Hepatocyte (in vitro differentiated cells): ENCODE measurements around the gene SIAH3. TPM values are rescaled to one million over a fixed set of nuclear protein-coding genes. Genes with fewer than 3 reads are reported as not detected.

ENCODE experiments used
- DNase-seq: peaks from one replicate; pipeline ENCODE4 v3.0.0-alpha.2; 2016; ENCODE audit warnings: low spot score
- H2AFZ ChIP-seq: fragments of 200-600 bp; sonication (generic); 2 replicates; pipeline ENCODE4 v1.6.0; 2016; ENCODE audit warnings: antibody characterized with exemption, mild to moderate bottlenecking
- H3K27ac ChIP-seq: fragments of 200-600 bp; sonication (generic); 2 replicates; pipeline ENCODE4 v1.5.1; 2016; ENCODE audit warnings: mild to moderate bottlenecking
- H3K27me3 ChIP-seq: fragments of 200-600 bp; sonication (generic); 2 replicates; pipeline ENCODE4 v1.6.1; 2016
- H3K36me3 ChIP-seq: fragments of 200-600 bp; sonication (generic); replicated peaks from 2 replicates; pipeline ENCODE4 v1.5.1; 2016; ENCODE audit warnings: low read depth; ENCODE audit not compliant: insufficient read depth
- H3K4me1 ChIP-seq: fragments of 200-600 bp; sonication (generic); 2 replicates; pipeline ENCODE4 v1.5.1; 2016; ENCODE audit warnings: mild to moderate bottlenecking, moderate library complexity; ENCODE audit not compliant: insufficient read depth
- H3K4me2 ChIP-seq: fragments of 200-600 bp; sonication (generic); 2 replicates; pipeline ENCODE4 v1.6.0; 2016
- H3K4me3 ChIP-seq: fragments of 200-600 bp; sonication (generic); 2 replicates; pipeline ENCODE4 v1.5.1; 2016; ENCODE audit warnings: mild to moderate bottlenecking
- H3K79me2 ChIP-seq: fragments of 200-600 bp; sonication (generic); 2 replicates; pipeline ENCODE4 v1.6.0; 2017; ENCODE audit warnings: mild to moderate bottlenecking
- H3K9me2 ChIP-seq: fragments of 200-600 bp; sonication (generic); replicated peaks from 2 replicates; pipeline ENCODE4 v1.6.0; 2017; ENCODE audit warnings: mild to moderate bottlenecking; ENCODE audit not compliant: insufficient read depth
- H3K9me3 ChIP-seq: fragments of 200-600 bp; sonication (generic); 2 replicates; pipeline ENCODE4 v1.5.1; 2016; ENCODE audit warnings: low read depth, mild to moderate bottlenecking
- H4K20me1 ChIP-seq: fragments of 200-600 bp; sonication (generic); 2 replicates; pipeline ENCODE4 v1.6.0; 2016; ENCODE audit warnings: mild to moderate bottlenecking; ENCODE audit not compliant: insufficient read depth, poor library complexity, severe bottlenecking
- EZH2 ChIP-seq: fragments of 200-600 bp; sonication (generic); IDR thresholded peaks from 2 replicates; pipeline ENCODE4 v1.6.1; 2016; ENCODE audit warnings: antibody characterized with exemption, mild to moderate bottlenecking, borderline replicate concordance
- EZH2phosphoT487 ChIP-seq: fragments of 200-600 bp; sonication (generic); IDR thresholded peaks from one replicate; pipeline ENCODE4 v1.6.1; 2018; ENCODE audit warnings: antibody characterized with exemption, mild to moderate bottlenecking, low read depth, moderate library complexity; ENCODE audit not compliant: unreplicated experiment, severe bottlenecking
- WGBS: methylation state at CpG from one replicate; pipeline ENCODE4 v1.1.6; 2016; ENCODE audit warnings: low lambda C conversion rate; ENCODE audit errors: missing lambda C conversion rate; 5-methylcytosine and 5-hydroxymethylcytosine counted together
- polyA plus RNA-seq: library from polyadenylated mRNA; unstranded; fragments of >200 nt; fragmentation: Nextera tagmentation; extraction: Ambion mirVana; gene quantifications from 2 replicates; pipeline ENCODE4 v1.2.1, GENCODE V29; 2016
- total RNA-seq: library from RNA; depleted of rRNA; stranded (reverse); fragments of >200 nt; gene quantifications from 2 replicates; pipeline ENCODE4 v1.2.3, GENCODE V29; 2014
- TF ChIP-seq, protein P1 (sequence below): fragments of 200-600 bp; sonication (generic); IDR thresholded peaks from 2 replicates; pipeline ENCODE4 v1.5.1; 2016; ENCODE audit warnings: antibody characterized with exemption, mild to moderate bottlenecking; ENCODE audit not compliant: poor library complexity

Gene SIAH3
- total and polyA plus RNA-seq, 2 experiments from 2014 or later = 0.23 TPM; not detected in 1

DNA sequence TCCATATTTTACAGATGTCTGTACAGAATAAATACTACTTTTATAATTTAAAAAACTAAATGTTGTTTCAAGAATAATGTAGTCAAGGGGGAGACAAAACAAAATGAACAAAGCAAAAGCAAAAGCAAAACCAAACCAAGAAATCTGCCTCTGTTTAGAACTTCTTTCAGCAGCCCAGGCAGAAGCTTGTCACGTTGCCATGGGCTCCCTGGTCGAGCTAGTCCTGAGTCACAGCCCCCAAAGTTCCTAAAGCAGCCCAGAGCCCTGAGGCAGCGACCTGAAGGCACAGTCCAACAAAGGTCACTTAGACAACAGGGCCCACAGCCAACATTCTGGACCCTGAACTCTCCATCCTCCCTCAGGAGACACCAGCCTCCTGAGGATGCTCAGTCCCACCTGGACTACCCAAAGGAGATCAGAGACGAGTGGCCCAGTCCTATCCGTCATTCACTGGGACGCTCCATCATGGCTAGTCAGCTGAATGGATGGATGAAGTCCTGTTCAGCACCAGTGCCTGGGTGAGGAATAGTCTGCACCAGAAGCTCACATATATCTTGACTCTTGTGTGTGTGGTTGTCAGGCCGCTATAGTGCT, 41.7 kb downstream of the SIAH3 start:
- H3K9me2 ChIP-seq = no peaks in the 10 kb centered on the region
- no peaks in the 10 kb centered on the region for H3K36me3 ChIP-seq
- no peak overlapping the region for H3K27ac ChIP-seq
- WGBS = 76% methylated on average over 7 of the region's 7 CpGs
- DNase-seq = no peak
- H3K79me2 ChIP-seq = no peaks in the 10 kb centered on the region
- no peaks in the 10 kb centered on the region for H3K27me3 ChIP-seq
- H3K4me3 ChIP-seq = no peak overlapping the region
- TF ChIP-seq, protein P1, sequence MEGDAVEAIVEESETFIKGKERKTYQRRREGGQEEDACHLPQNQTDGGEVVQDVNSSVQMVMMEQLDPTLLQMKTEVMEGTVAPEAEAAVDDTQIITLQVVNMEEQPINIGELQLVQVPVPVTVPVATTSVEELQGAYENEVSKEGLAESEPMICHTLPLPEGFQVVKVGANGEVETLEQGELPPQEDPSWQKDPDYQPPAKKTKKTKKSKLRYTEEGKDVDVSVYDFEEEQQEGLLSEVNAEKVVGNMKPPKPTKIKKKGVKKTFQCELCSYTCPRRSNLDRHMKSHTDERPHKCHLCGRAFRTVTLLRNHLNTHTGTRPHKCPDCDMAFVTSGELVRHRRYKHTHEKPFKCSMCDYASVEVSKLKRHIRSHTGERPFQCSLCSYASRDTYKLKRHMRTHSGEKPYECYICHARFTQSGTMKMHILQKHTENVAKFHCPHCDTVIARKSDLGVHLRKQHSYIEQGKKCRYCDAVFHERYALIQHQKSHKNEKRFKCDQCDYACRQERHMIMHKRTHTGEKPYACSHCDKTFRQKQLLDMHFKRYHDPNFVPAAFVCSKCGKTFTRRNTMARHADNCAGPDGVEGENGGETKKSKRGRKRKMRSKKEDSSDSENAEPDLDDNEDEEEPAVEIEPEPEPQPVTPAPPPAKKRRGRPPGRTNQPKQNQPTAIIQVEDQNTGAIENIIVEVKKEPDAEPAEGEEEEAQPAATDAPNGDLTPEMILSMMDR = no peak
- no peak for TF ChIP-seq EZH2
- no peak for TF ChIP-seq EZH2phosphoT487
- H2AFZ ChIP-seq = no peak overlapping the region
- H4K20me1 ChIP-seq = no peaks in the 10 kb centered on the region
- H3K9me3 ChIP-seq = no peaks in the 10 kb centered on the region
- no peaks in the 10 kb centered on the region for H3K4me1 ChIP-seq
- no peak overlapping the region for H3K4me2 ChIP-seq

DNA sequence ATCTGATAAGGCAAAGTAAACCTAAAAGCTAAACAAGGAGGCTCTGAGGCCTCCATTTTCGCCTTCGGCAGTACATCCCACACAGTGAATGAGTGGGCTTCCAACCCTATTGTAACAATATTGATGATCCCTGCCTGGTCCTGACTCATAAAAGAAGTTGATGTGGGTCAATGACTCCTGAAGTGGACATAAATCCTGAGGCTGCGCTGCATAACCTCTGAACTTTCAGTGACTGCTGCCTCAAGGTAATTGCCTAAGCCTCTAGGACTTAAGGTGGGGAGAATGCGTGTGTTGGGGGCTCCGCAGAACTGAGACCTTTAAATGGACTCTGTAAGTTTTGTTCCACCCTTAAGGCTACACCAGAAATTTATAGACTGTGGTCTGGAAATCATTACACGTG, 42.6 kb downstream of the SIAH3 start:
- Histone ChIP-seq H3K9me2 (no peaks in the 10 kb centered on the region), H3K36me3 (no peaks in the 10 kb centered on the region), H3K79me2 (no peaks in the 10 kb centered on the region), H2AFZ (no peak overlapping the region), H3K9me3 (no peaks in the 10 kb centered on the region), H3K27ac (no peak overlapping the region), H3K4me2 (no peak overlapping the region), H4K20me1 (no peaks in the 10 kb centered on the region), H3K4me3 (no peak overlapping the region), H3K27me3 (no peaks in the 10 kb centered on the region), H3K4me1 (no peaks in the 10 kb centered on the region)
- DNase-seq = no peak
- 78% methylated on average over 6 of the region's 6 CpGs for WGBS
- TF ChIP-seq EZH2 (no peak), EZH2phosphoT487 (no peak)
- TF ChIP-seq, protein P1 = no peak

DNA sequence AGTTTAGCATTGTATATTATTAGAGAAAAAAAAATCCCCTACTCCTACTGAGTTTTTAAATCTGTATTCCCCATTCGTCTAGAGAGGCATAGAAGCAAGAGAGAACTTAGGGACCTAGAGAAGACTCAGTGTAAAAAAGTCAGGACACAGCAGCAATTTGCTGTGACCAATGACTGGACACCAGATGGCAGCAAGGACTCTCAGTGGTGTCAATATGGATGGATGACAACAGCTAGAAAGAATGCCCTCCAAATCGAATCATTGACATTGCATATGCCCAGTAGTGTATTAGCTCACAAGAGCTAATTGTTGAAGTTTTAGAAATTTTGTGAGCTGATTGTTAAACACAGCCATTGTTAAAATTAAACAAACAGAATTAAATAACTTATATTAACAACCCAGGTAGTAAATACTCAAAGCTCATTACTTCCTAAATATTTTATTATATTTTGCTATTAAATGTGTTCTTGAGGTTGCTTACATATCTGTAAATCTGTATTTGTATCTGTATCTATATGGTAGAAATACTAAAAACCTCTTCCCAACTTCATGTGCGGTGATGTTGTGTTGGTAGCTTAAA, 43.9 kb downstream of the SIAH3 start:
- no peaks in the 10 kb centered on the region for H3K9me3 ChIP-seq
- DNase-seq = peak; percentile 56
- no peaks in the 10 kb centered on the region for H3K36me3 ChIP-seq
- no peak overlapping the region for H2AFZ ChIP-seq
- no peak overlapping the region for H3K4me2 ChIP-seq
- no peaks in the 10 kb centered on the region for H3K79me2 ChIP-seq
- TF ChIP-seq, protein P1 = peak; percentile 54
- no peak for TF ChIP-seq EZH2phosphoT487
- TF ChIP-seq EZH2 = no peak
- H3K27ac ChIP-seq = no peak overlapping the region
- no peaks in the 10 kb centered on the region for H4K20me1 ChIP-seq
- no peaks in the 10 kb centered on the region for H3K9me2 ChIP-seq
- WGBS = 54% methylated on average over 3 of the region's 3 CpGs
- no peaks in the 10 kb centered on the region for H3K4me1 ChIP-seq
- no peak overlapping the region for H3K4me3 ChIP-seq
- no peaks in the 10 kb centered on the region for H3K27me3 ChIP-seq
